ENCODE measurements around the gene MEP1A. TPM values are rescaled to one million over a fixed set of nuclear protein-coding genes. Genes with fewer than 3 reads are reported as not detected.

MEP1A gene
- total and polyA plus RNA-seq, 2 of the 13 experiments (the other 11 are each of a cell fraction or from before 2014, with no cell fraction given) = 0.24 to 0.83 TPM

Other genes starting within 250 kb of the MEP1A start
- not detected in 2 replicates for gene CYP39A1, start 140.6 kb upstream of the MEP1A start, total RNA-seq (2016; rRNA removed; fragmentation: Illumina TruSeq; extraction: Trizol)
- gene CYP39A1, start 140.6 kb upstream of the MEP1A start, polyA plus RNA-seq (2011; rRNA removed) = 0.04 and 0.13 TPM in 2 replicates
- 0.32 and 0.46 TPM in 2 replicates for gene SLC25A27, start 140.4 kb upstream of the MEP1A start, total RNA-seq (2016; rRNA removed; fragmentation: Illumina TruSeq; extraction: Trizol)
- 1.3 and 1.8 TPM in 2 replicates for gene SLC25A27, start 140.4 kb upstream of the MEP1A start, polyA plus RNA-seq (2011; rRNA removed)
- gene TDRD6, start 105.5 kb upstream of the MEP1A start, total RNA-seq (2016; rRNA removed; fragmentation: Illumina TruSeq; extraction: Trizol) = not detected in 2 replicates
- 0.01 TPM in 1 of 2 replicates, not detected in the other for gene TDRD6, start 105.5 kb upstream of the MEP1A start, polyA plus RNA-seq (2011; rRNA removed)
- gene PLA2G7, start 58.0 kb upstream of the MEP1A start, total RNA-seq (2016; rRNA removed; fragmentation: Illumina TruSeq; extraction: Trizol) = not detected in 2 replicates
- not detected in 2 replicates for gene PLA2G7, start 58.0 kb upstream of the MEP1A start, polyA plus RNA-seq (2011; rRNA removed)
- gene ANKRD66, start 46.5 kb upstream of the MEP1A start, total RNA-seq (2016; rRNA removed; fragmentation: Illumina TruSeq; extraction: Trizol) = not detected in 2 replicates
- not detected in 2 replicates for gene ANKRD66, start 46.5 kb upstream of the MEP1A start, polyA plus RNA-seq (2011; rRNA removed)
- gene ADGRF5, start 128.5 kb downstream of the MEP1A start, total RNA-seq (2016; rRNA removed; fragmentation: Illumina TruSeq; extraction: Trizol) = not detected in 2 replicates
- not detected in 2 replicates for gene ADGRF5, start 128.5 kb downstream of the MEP1A start, polyA plus RNA-seq (2011; rRNA removed)
- not detected in 2 replicates for gene ADGRF1, start 248.9 kb downstream of the MEP1A start, total RNA-seq (2016; rRNA removed; fragmentation: Illumina TruSeq; extraction: Trizol)
- gene ADGRF1, start 248.9 kb downstream of the MEP1A start, polyA plus RNA-seq (2011; rRNA removed) = not detected in 2 replicates

Data from HepG2 (cell line).